BJ (cell line): Measurements from ENCODE around the gene RTL10. TPM values are rescaled to one million over a fixed set of nuclear protein-coding genes. Genes with fewer than 3 reads are reported as not detected.

Experiments
- CTCF ChIA-PET: fragments of 350-600 bp; formaldehyde crosslinking; extraction: SDS; loops from one replicate; lab custom pipeline; 2021; ENCODE audit warnings: antibody characterized with exemption, inconsistent platforms; lab: Yijun Ruan, JAX
- POLR2A ChIA-PET: fragments of 300-600 bp; sonication (Branson Sonifier 250); formaldehyde crosslinking; extraction: SDS; loops from one replicate; lab custom pipeline; 2021; ENCODE audit warnings: antibody characterized with exemption; lab: Charles Lee
- DNase-seq: peaks from one replicate; pipeline ENCODE4 v3.0.0-alpha.2; 2011; ENCODE audit warnings: low read depth
- H3K27me3 ChIP-seq: 2 replicates; pipeline ENCODE4 v1.6.0; 2011; ENCODE audit warnings: low read length; ENCODE audit not compliant: control insufficient read depth, insufficient read depth
- H3K36me3 ChIP-seq: 2 replicates; pipeline ENCODE4 v1.5.1; 2011; ENCODE audit warnings: low read length; ENCODE audit not compliant: control insufficient read depth, insufficient read depth
- H3K4me3 ChIP-seq: 2 replicates; pipeline ENCODE4 v1.5.1; 2011; ENCODE audit warnings: low read depth, mild to moderate bottlenecking, control low read depth, low read length
- CTCF ChIP-seq: IDR thresholded peaks from 2 replicates; pipeline ENCODE4 v1.5.1; 2011; ENCODE audit warnings: low read depth, mild to moderate bottlenecking, control low read depth, inconsistent platforms, low read length, moderate library complexity; ENCODE audit not compliant: insufficient read depth
- polyA plus RNA-seq: library from polyadenylated mRNA; depleted of rRNA; stranded (reverse); fragments of >200 nt; gene quantifications from 2 replicates; pipeline ENCODE4 v1.2.3, GENCODE V29; 2011

RTL10 gene
- polyA plus RNA-seq, 1 experiment, result 18.9 TPM

GRCh38 chr22:19902245-19902715 lies 47.6 kb upstream of the RTL10 start:
- Histone ChIP-seq H3K27me3 (no peaks in the 10 kb centered on the region), H3K36me3 (peaks cover 9% of the 10 kb centered on the region), H3K4me3 (no peak overlapping the region)
- ChIA-PET CTCF (interaction anchor here (0.9 to 7.3 kb wide), 4 partner anchors 8 to 171 kb away, joined by 3 to 76 read pairs (median 7); no protein-coding TSS in a partner anchor), POLR2A (no interaction called here)
- no peak for DNase-seq
- no peak for TF ChIP-seq CTCF

GRCh38 chr22:19901577-19902244 lies 47.0 kb upstream of the RTL10 start:
- ChIA-PET POLR2A (no interaction called here), CTCF (interaction anchor here (0.9 to 7.3 kb wide), 4 partner anchors 9 to 171 kb away, joined by 3 to 76 read pairs (median 6); no protein-coding TSS in a partner anchor)
- no peak for DNase-seq
- Histone ChIP-seq H3K27me3 (no peaks in the 10 kb centered on the region), H3K36me3 (peaks cover 11% of the 10 kb centered on the region), H3K4me3 (no peak overlapping the region)
- TF ChIP-seq CTCF, result no peak

- Histone ChIP-seq H3K36me3 (peaks cover 7% of the 10 kb centered on the region), H3K27me3 (no peaks in the 10 kb centered on the region), H3K4me3 (no peak overlapping the region)
- ChIA-PET POLR2A (no interaction called here), CTCF (interaction anchor here (0.6 to 7.3 kb wide), 6 partner anchors 10 to 170 kb away, joined by 3 to 76 read pairs (median 4); no protein-coding TSS in a partner anchor)
- DNase-seq, result no peak
- no peak for TF ChIP-seq CTCF
Measured at GRCh38 chr22:19900707-19901436, 46.2 kb upstream of the RTL10 start.

DNA sequence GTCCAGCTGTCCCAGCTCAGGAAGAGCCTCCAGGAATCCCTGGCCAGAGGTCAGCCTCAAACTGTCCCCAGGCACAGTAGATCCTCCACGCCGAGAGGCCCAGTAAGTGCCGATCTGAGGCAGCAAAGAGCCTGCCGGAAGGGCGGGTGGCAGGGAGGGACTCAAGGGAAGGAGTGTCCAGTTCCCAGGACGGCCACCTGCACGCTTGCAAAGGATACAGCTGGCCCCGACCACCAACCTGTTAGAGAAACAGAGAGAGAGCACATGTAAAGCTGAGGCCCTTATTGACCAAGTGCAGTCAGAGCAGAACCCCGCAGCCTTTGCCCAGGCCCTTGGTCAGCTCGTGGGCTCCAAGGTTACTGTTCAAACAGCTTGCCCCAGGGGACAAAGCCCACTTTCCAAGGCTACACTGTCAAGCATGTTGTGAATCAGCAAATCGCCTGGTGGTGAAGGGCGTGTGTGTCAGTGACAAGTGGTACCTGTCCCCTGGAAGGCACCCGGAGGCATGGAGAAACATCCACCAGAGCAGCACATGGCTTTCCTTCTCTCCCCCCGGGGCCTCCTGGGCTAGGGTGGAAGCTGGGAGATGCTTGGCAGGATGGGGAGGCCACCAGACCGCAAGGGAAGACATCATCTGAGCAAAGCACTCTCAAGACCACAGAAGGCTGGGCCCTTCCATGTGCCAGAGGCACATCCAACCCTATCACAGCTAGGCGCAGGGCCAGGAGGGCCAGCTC lies 44.3 kb upstream of the RTL10 start:
- CTCF ChIA-PET, result interaction anchor here (0.9 to 3.8 kb wide), 4 partner anchors 9 to 168 kb away, joined by 3 to 22 read pairs (median 4); no protein-coding TSS in a partner anchor
- POLR2A ChIA-PET, result no interaction called here
- no peaks in the 10 kb centered on the region for H3K27me3 ChIP-seq
- H3K4me3 ChIP-seq, result no peak overlapping the region
- no peak for DNase-seq
- TF ChIP-seq CTCF, result no peak
- peaks cover 9% of the 10 kb centered on the region for H3K36me3 ChIP-seq
